Fibroblast of upper back skin (primary cell): ENCODE data around the gene LRMDA.
A peak's percentile ranks its signal among the peaks of the same experiment; 100 is the strongest.
"Not testable (repeated sequence)": the region's sequence is repeated elsewhere in the genome, so short reads cannot be mapped to it uniquely, and the experiment has no call there.

ENCODE experiments used
- DNase-seq: peaks from one replicate; pipeline ENCODE4 v3.0.0-alpha.2; 2013

Gene LRMDA

GRCh38 chr10:75592791-75593643 is 161.6 kb downstream of the LRMDA start:
- peak; percentile 2 for DNase-seq

GRCh38 chr10:75593692-75594556 is 162.5 kb downstream of the LRMDA start:
- no peak for DNase-seq

GRCh38 chr10:75596930-75597620 is 165.7 kb downstream of the LRMDA start:
- no peak for DNase-seq

- DNase-seq = no peak
These were observed 166.5 kb downstream of the LRMDA start for GRCh38 chr10:75597773-75598440.

- DNase-seq = no peak
These were observed 167.6 kb downstream of the LRMDA start for GRCh38 chr10:75598998-75599397.

GRCh38 chr10:75599875-75600648 is 168.6 kb downstream of the LRMDA start:
- no peak for DNase-seq

- no peak for DNase-seq
These were observed 169.4 kb downstream of the LRMDA start for GRCh38 chr10:75600833-75601232.

- DNase-seq = no peak
These were observed 170.9 kb downstream of the LRMDA start for GRCh38 chr10:75602341-75602740.

GRCh38 chr10:75605096-75605495 is 173.7 kb downstream of the LRMDA start:
- no peak for DNase-seq

- DNase-seq = not testable (repeated sequence)
These were observed 174.4 kb downstream of the LRMDA start for GRCh38 chr10:75605795-75606194.

GRCh38 chr10:75606203-75606779 is 174.9 kb downstream of the LRMDA start:
- no peak for DNase-seq

- no peak for DNase-seq
These were observed 176.2 kb downstream of the LRMDA start for GRCh38 chr10:75607576-75607975.

GRCh38 chr10:75610183-75610582 is 178.8 kb downstream of the LRMDA start:
- no peak for DNase-seq

GRCh38 chr10:75611172-75611992 is 180.0 kb downstream of the LRMDA start:
- no peak for DNase-seq

- DNase-seq = no peak
These were observed 180.6 kb downstream of the LRMDA start for GRCh38 chr10:75611993-75612372.

GRCh38 chr10:75612904-75613684 is 181.7 kb downstream of the LRMDA start:
- peak; percentile 95 for DNase-seq

- DNase-seq = peak; percentile 95
These were observed 182.5 kb downstream of the LRMDA start for GRCh38 chr10:75613685-75614504.

- no peak for DNase-seq
These were observed 184.7 kb downstream of the LRMDA start for GRCh38 chr10:75616076-75616475.
